ENCODE results near the gene GIMAP8.
"Not testable (repeated sequence)": the region's sequence is repeated elsewhere in the genome, so short reads cannot be mapped to it uniquely, and the experiment has no call there.

GIMAP8 gene

GRCh38 chr7:150441524-150441923, 8.9 kb upstream of the GIMAP8 start:
- no peak for DNase-seq

- no peak for DNase-seq
Measured at GRCh38 chr7:150442811-150443210, 7.6 kb upstream of the GIMAP8 start.

- DNase-seq, result no peak
Measured at GRCh38 chr7:150443793-150444540, 6.5 kb upstream of the GIMAP8 start.

- DNase-seq, result no peak
Measured at GRCh38 chr7:150444674-150445365, 5.6 kb upstream of the GIMAP8 start.

- DNase-seq, result no peak
Measured at GRCh38 chr7:150446288-150446938, 4.0 kb upstream of the GIMAP8 start.

- no peak for DNase-seq
Measured at GRCh38 chr7:150447966-150448788, 2.3 kb upstream of the GIMAP8 start.

- DNase-seq, result peak; percentile 73
Measured at GRCh38 chr7:150448789-150449147, 1.7 kb upstream of the GIMAP8 start.

GRCh38 chr7:150449206-150449952, 1.1 kb upstream of the GIMAP8 start:
- DNase-seq, result no peak

GRCh38 chr7:150451097-150451793, 815 bp downstream of the GIMAP8 start:
- DNase-seq, result no peak

- no peak for DNase-seq
Measured at GRCh38 chr7:150451833-150452461, 1.5 kb downstream of the GIMAP8 start.

- no peak for DNase-seq
Measured at GRCh38 chr7:150453181-150453580, 2.8 kb downstream of the GIMAP8 start.

- DNase-seq, result no peak
Measured at GRCh38 chr7:150453892-150454291, 3.5 kb downstream of the GIMAP8 start.

GRCh38 chr7:150457064-150457463, 6.6 kb downstream of the GIMAP8 start:
- DNase-seq, result not testable (repeated sequence)

GRCh38 chr7:150458235-150458634, 7.8 kb downstream of the GIMAP8 start:
- no peak for DNase-seq

- DNase-seq, result no peak
Measured at GRCh38 chr7:150458756-150459155, 8.3 kb downstream of the GIMAP8 start.

GRCh38 chr7:150461520-150461919, 11.1 kb downstream of the GIMAP8 start:
- DNase-seq, result no peak

- no peak for DNase-seq
Measured at GRCh38 chr7:150462413-150462812, 12.0 kb downstream of the GIMAP8 start.

- DNase-seq, result no peak
Measured at GRCh38 chr7:150463461-150463860, 13.0 kb downstream of the GIMAP8 start.

- no peak for DNase-seq
Measured at GRCh38 chr7:150464962-150465361, 14.5 kb downstream of the GIMAP8 start.

GRCh38 chr7:150465414-150465813, 15.0 kb downstream of the GIMAP8 start:
- no peak for DNase-seq

GRCh38 chr7:150466477-150466876, 16.0 kb downstream of the GIMAP8 start:
- no peak for DNase-seq
